ENCODE results near the gene PIAS4.
A peak's percentile ranks its signal among the peaks of the same experiment; 100 is the strongest.

Gene PIAS4

GRCh38 chr19:4077800-4078684 lies 70.5 kb downstream of the PIAS4 start:
- no peak for TF ChIP-seq CTCF (IDR thresholded peaks at IDR 0.05; ENCODE audit: control insufficient read depth, extremely low read depth, insufficient read depth)
- no peak for DNase-seq (ENCODE audit: low read depth)
- H3K4me3 ChIP-seq (ENCODE audit: low read depth, low read length) = no peak overlapping the region

GRCh38 chr19:4080473-4080872 lies 72.9 kb downstream of the PIAS4 start:
- DNase-seq (ENCODE audit: low read depth) = no peak
- no peak for TF ChIP-seq CTCF (IDR thresholded peaks at IDR 0.05; ENCODE audit: control insufficient read depth, extremely low read depth, insufficient read depth)
- H3K4me3 ChIP-seq (ENCODE audit: low read depth, low read length) = no peak overlapping the region

GRCh38 chr19:4081441-4082129 lies 74.0 kb downstream of the PIAS4 start:
- no peak for TF ChIP-seq CTCF (IDR thresholded peaks at IDR 0.05; ENCODE audit: control insufficient read depth, extremely low read depth, insufficient read depth)
- no peak for DNase-seq (ENCODE audit: low read depth)
- H3K4me3 ChIP-seq (ENCODE audit: low read depth, low read length) = no peak overlapping the region

GRCh38 chr19:4082172-4082571 lies 74.6 kb downstream of the PIAS4 start:
- no peak overlapping the region for H3K4me3 ChIP-seq (ENCODE audit: low read depth, low read length)
- DNase-seq (ENCODE audit: low read depth) = no peak
- no peak for TF ChIP-seq CTCF (IDR thresholded peaks at IDR 0.05; ENCODE audit: control insufficient read depth, extremely low read depth, insufficient read depth)

- DNase-seq (ENCODE audit: low read depth) = peak; percentile 49
- no peak overlapping the region for H3K4me3 ChIP-seq (ENCODE audit: low read depth, low read length)
- TF ChIP-seq CTCF (IDR thresholded peaks at IDR 0.05; ENCODE audit: control insufficient read depth, extremely low read depth, insufficient read depth) = no peak
Measured at GRCh38 chr19:4083677-4084546, 76.4 kb downstream of the PIAS4 start.

- no peak overlapping the region for H3K4me3 ChIP-seq (ENCODE audit: low read depth, low read length)
- no peak for TF ChIP-seq CTCF (IDR thresholded peaks at IDR 0.05; ENCODE audit: control insufficient read depth, extremely low read depth, insufficient read depth)
- no peak for DNase-seq (ENCODE audit: low read depth)
Measured at GRCh38 chr19:4084547-4084877, 77.0 kb downstream of the PIAS4 start.
